Measurements from ENCODE around the gene CDC14A.
"Not testable (repeated sequence)": the region's sequence is repeated elsewhere in the genome, so short reads cannot be mapped to it uniquely, and the experiment has no call there.

The CDC14A gene

DNA sequence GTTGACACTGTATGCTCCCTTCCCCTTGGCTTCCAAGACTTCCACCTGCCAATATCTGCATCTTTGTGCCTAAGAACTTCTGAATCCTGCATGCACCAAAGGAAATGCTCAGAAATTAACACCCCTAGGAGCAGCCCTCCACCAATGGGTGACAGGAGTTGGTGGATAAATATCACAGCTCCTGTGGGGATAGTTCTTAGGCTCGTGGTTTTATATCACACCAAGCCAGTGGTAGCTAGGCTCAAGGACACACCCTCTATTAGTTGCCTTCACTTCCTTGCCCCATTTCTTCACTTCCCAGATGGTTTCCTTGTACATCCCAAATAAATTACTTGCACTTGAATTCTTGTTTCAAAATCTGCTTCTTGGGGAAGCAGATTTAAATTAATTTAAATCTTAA, 16.9 kb upstream of the CDC14A start:
- DNase-seq = no peak

DNA sequence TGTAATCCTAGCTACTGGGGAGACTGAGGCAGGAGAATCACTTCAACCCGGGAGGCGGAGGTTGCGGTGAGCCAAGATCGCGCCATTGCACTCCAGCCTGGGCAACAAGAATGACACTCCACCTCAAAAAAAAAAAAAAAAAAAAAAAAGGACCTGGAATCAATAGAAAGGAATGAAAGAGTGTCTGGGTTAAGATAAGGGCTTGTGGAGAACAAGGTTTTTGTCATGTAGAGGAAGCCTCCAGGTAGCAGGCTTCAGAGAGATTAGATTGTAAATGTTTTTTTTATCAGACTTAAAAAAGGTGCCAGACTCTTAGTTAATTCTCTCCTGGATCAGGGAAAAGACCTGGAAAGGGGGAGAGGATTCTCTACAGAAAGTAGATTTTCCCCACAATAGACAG, 14.4 kb upstream of the CDC14A start:
- not testable (repeated sequence) for DNase-seq

GRCh38 chr1:100339735-100340134, 12.6 kb upstream of the CDC14A start:
- DNase-seq = not testable (repeated sequence)

GRCh38 chr1:100340494-100340893, 11.8 kb upstream of the CDC14A start:
- DNase-seq = no peak

DNA sequence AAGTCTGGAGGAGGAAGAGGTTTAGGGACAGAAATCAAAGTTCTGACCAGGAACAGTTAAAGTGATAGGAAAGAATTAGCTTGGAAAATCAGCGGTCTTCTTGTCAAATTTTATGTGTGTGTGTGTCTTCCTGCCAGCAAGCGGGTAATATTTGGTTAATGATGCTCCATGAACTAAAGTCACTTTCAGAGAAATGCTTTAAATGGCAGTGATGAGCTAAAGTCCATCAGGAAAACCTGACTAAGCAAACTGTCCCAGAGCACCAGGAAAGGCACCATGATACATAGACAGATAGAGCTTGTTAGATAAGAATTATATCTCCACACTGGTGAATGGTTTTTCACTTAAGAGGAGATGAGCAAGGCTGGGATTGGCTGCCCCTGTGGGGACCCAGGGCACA, 10.0 kb upstream of the CDC14A start:
- no peak for DNase-seq

- DNase-seq = no peak
Measured at GRCh38 chr1:100343897-100344296, 8.4 kb upstream of the CDC14A start.

DNA sequence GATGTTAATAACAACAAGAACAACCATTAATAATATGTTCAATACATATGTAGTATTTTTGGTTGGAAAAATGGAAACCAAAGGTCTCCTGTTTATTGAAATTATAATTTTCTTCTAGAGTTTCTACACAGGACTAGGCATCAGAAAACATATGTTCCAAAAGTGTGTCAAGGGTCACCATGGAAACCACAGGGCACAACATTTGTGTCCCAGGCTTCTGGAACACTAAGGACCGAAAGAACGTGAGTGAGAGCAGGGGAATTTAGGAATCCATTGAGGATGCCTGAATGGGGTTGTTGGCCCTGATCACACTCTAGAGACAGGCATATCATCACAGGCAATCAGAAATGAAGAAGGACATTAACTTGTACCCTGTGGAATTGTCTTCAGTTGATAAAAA, 7.5 kb upstream of the CDC14A start:
- no peak for DNase-seq

GRCh38 chr1:100346387-100346786, 5.9 kb upstream of the CDC14A start:
- DNase-seq = no peak

GRCh38 chr1:100347009-100347966, 5.0 kb upstream of the CDC14A start:
- DNase-seq = no peak

DNA sequence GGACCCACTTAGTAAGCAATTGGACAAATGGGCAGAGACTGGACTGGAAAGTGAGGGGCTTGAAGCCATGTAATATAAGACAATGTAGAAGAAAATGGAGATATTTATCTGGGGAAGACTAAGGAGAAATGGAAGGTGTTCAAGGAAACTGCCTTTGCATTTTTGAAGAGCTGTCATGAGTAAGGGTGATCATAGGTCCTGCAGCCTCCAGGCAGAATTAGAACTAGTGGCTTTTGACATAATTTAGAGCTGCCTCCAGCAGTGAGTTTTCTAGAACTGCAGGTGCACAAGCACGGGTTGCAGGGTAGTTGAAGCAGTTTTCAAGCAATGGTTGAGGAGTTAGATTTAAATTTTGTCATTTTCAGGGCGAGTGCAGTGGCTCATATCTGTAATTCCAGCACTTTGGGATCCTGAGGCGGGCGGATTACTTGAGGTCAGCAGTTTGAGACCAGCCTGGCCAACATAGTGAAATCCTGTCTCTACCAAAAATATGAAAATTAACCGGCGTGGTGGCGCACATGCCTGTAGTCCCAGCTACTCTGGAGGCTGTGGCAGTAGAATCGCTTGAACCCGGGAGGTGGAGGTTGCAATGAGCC, 3.7 kb upstream of the CDC14A start:
- DNase-seq = no peak

DNA sequence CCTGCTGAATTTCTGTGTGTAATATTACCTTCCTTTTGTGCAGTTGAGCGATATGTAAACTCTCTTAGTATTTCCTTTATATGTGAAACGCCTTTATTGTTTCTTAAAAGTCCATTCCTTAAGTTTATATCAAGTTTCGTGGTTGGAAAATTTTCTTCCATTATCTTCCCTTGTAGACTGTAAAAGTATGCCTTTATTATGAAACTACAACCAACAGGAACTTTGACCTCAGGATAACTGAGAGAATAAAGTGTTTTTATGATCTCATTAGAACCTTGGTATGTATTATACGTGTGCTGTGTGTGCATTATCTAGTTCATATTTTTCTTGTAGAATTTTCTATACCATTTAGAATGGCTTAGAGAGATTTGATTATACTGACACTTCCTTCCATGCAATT, 3.1 kb upstream of the CDC14A start:
- no peak for DNase-seq

GRCh38 chr1:100350787-100351094, 1.6 kb upstream of the CDC14A start:
- no peak for DNase-seq

DNA sequence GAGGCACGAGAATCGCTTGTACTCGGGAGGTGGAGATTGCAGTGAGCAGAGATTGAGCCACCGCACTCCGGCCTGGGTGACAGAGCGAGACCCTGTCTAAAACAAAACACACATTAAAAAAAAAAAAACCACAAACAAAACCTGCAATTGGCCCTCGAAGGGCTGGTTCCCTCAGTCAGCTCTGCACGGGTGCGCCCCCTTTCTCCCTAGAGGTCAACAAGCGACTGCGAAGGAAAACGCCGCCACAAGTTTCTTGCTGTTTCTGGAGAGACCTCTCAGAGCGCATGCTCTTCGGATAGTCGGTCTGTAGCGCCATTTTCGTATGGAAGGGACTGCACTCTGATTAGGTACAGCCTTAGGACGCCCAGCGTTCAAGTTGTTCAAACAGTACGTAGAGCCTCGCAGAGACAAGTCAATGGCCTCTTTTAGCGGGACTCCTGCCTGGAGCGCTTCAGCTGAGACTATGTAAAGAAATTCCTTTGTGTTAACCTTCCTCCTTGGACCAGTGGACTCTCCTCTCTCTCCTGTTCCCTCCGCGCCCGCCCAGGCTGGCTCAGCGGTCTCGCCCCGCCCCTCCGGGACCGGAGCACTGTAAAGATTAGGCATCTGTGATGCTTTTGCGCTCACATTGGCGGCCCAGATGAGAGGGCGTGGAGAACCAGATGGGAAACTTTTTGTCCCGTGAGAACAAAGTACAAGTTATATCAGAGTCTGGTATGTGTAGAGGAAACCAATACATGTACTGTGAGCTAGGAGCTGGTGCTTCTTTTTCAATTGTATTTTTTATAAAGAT, 1.0 kb upstream of the CDC14A start:
- DNase-seq = peak; percentile 95

- no peak for DNase-seq
Measured at GRCh38 chr1:100353071-100353801, 930 bp downstream of the CDC14A start.

DNA sequence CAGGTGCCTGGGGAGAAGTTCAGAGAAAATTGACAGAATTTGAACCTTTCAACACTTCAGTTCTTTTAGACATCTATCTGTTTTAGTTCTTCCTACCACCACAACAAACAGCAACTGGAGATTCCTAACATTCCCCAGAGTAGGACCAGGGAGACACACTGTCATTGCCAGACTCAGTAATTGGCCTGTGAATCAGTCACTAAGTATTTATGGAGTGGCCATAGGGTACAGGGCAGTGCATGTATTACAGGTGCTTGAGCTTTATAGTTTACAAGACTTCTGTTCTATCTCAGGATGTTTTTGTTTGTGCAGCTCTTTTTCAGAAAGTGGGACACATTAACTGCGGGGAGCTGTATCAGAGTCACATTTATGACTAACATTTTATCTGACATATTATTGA, 1.7 kb downstream of the CDC14A start:
- no peak for DNase-seq

- DNase-seq = no peak
Measured at GRCh38 chr1:100354971-100355394, 2.7 kb downstream of the CDC14A start.

- no peak for DNase-seq
Measured at GRCh38 chr1:100358210-100358609, 5.9 kb downstream of the CDC14A start.

GRCh38 chr1:100359139-100359538, 6.8 kb downstream of the CDC14A start:
- DNase-seq = no peak

- no peak for DNase-seq
Measured at GRCh38 chr1:100360790-100361510, 8.6 kb downstream of the CDC14A start.

- no peak for DNase-seq
Measured at GRCh38 chr1:100361511-100362089, 9.3 kb downstream of the CDC14A start.

DNA sequence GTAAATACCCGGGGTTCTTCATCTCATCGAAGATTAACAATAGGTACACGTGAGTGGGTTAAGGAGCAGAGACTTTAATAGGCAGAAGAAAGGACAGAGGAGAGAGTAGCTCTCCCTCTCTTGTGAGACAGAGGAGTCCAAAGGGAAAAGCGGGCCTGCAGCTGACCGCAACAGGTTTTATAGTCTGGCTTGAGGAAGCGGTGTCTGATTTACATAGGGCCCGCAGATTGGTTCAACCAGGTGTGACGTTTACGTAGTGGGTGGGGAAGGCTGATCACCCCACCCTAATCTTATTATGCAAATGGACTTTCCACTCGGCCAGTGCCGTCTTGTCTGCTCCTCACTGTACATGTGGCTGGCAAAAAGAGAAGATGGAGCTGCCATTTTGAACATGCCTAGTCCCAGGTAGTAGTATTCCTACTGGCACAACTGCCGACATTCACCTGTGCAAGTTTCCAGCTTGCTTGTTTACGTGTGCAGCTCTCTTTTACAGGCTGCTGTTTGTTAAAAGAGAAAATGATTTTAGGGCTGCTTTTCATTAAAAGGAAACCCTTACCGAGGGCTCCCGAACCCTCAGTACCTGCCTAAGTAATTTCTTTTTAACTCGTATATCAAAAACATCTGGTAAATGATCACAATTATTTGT, 10.6 kb downstream of the CDC14A start:
- no peak for DNase-seq

All from KG1 (cell line).